NCI-H187 (cell line): Measurements from ENCODE around the gene PBRM1.

Experiments used
- DNase-seq, 2 experiments: peaks; one replicate each; lab custom pipeline; 2025; lab: John Stamatoyannopoulos, UW

Gene PBRM1

DNA sequence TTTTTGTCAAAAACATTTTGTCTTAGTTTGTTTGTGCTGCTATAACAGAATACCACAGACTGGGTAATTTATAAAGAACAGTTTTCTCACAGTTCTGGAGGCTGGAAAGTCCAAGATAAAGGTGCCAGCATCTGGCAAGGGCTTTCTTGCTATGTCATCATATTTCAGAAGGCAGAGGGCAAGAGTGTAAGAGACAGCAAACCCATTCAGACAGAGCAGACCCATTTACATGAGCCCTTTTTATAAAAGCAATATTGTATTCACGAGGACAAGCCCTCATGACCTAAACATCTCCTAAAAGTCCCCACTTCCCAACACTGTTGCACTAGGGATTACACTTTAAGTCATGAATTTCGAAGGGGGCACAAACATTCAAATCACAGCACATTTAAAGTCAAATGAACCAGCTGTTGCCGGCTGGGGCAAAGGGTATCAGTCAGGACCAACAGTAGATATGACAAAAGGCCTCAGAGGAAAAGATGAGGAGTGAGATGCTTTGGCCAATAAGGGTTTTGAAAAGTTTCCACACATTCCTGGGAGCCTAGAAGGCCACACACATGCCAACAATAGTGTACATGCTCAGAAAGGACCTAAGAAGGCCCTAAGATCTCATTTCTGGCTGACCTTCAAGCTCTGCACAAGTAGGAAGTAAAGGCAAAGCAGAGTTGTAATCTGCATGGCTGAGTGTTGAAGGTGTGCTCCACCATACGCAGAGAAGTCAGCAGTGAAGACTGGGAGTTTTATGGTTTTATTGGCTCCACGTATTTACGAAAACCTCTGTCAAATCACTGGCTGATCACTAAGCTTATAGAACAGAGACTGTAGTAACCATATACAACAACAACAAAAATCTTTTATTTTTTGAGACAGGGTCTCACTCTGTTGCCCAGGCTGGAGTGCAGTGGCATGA lies 111.4 kb downstream of the PBRM1 start:
- no peak for DNase-seq

DNA sequence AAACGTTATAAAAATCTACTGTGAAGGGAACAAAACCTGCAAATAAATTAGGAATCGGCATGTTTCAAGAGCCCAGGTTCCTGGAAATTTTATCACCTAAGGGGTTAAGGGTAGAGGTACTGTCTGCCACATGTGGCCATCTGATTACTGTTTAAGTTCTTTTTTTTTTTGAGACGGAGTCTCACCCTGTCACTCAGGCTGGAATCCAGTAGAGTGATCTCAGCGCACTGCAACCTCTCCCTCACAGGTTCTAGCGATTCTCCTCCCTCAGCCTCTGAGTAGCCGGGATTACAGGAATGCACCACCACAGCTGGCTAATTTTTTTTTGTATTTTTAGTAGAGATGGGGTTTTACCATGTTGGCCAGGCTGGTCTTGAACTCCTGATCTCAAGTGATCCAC lies 113.5 kb downstream of the PBRM1 start:
- DNase-seq: no peak

DNA sequence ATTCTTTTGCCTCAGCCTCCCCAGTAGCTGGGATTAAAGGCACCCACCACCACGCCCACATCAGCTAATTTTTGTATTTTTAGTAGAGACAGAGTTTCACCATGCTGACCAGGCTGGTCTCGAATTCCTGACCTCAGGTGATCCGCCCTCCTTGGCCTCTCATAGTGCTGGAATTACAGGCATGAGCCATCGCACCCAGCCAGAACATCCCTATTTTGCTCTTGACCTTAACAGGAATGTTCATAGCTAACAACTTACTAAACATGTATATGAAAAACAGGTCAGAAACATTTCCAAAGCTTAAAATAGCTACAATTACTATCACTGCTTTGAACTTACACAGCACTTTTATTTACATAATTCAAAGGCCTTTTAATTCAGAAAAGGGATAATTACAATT lies 115.6 kb downstream of the PBRM1 start:
- DNase-seq: no peak

DNA sequence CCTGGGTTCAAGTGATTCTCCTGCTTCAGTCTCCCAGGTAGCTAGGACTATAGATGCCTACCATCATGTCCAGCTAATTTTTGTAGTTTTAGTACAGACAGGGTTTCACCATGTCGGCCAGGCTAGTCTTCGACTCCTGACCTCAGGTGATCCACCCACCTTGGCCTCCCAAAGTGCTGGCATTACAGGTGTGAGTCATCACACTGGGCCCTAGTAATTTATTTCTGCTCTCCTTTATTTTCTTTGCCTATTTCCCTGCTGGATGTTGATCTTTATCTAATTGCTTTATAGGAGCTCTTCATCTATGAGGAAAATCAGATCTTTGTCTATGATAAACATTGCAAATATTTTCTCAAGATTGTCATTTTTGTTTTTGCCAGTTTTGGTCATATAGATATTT lies 117.6 kb downstream of the PBRM1 start:
- DNase-seq: no peak

DNA sequence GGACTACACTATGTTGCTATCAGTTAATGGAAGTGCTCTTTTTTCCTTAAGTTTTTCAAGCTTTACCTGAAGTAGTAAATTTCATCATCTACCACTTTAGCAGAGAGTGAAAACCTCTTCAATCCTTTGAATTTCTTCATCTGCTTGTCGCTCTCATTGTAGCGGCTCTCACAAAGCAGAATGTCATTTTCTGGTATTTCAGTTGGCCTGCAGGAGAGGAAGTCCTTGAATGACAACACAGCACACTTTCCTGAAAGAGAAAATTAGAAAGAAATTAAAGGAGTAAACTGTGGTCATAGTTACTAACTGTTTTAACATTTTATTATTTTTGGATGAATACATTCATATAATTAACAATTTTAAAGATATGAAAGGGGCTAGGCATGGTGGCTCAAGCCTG lies 121.7 kb downstream of the PBRM1 start:
- DNase-seq: no peak

DNA sequence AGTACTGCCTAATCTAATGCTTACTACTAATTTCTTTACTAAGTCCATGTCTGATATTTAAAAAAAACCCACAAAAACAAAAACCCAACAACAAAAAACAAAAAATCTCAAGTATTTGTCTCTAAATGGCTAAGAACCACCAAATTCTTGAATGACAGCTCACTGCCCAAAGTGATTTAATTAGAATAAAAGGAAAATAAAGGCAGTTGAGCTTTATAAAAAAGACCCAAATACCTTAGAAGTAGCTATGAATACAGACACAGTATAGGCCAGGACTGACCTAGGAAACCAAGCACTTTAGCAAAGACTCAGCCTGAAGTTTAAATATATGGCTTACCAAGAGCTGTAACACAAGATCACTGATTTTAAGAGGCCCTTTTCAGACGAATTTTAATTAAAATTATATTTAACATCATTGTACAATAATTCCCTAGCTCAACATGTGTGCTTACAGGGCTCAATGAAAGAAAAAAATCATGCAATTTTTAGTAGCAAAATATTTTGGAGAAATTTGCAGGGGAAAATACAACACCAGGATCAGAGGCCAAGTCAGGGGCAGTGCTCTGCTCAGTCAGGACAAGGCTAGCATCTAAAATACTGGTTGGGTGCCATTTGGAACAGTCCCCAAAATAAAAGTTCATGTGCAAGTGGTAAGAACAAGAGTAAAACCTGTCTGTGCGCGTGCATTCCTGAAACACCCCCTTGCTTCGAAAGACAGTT lies 124.5 kb downstream of the PBRM1 start:
- DNase-seq: no peak

DNA sequence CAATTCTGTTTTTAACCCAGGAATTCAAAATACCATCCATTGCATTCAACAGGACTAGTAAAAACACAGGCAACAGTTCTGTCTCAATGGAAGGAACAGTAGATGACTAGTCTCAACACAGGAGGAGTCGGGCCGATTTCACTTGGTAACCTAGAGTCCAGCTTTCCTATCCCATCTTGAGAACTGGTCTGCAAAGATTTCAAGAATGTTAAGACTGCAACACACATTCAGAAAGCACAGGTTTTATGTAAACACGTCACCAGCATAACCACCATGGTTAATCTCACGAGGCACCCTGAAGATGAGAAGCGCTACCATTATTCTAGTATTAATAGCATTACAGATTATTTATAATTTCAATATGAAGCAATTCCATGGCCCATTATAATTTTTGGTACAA lies 127.3 kb downstream of the PBRM1 start:
- DNase-seq: no peak

DNA sequence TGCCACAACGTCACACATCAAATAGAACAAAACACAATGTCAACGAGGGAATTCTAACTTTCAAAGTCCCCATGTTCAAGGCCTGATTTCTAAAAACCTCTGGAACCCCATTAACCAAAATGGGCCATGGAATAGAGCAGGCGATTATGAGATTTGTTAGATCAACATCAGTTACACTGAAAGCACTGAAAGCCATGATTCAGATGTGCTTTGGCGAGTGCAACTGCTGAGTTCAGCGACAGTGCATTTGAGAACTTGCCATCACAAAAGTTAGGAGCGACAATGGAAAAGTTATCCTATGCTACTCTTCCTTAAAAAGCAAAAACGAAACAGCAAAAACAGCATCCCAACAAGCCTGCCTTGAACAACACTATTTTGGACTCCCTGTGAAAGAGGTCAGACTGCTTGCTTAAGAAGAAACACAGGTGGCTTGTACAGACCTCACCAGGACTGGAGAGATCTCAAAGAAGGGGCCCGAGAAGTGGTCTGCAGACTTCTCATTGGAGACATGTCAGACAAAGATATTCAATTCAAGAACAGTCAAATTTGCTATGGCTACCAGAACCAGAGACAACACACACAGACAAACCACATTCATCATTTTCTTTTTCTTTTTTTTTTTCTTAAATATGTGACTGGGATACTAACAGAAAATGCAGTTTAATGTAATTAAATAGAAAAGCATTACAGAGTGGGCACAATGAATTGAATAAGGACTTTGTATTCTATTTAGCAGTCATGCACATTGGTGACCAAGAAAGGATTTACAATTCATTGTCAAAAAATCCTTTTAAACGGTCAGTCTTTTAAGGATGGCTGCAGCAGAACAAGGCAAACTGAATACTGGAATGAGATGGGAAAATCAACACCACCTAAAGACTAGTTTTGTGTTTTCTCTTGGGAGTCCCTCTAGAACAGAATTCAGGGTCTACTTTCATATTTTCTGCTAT lies 128.4 kb downstream of the PBRM1 start:
- no peak for DNase-seq

DNA sequence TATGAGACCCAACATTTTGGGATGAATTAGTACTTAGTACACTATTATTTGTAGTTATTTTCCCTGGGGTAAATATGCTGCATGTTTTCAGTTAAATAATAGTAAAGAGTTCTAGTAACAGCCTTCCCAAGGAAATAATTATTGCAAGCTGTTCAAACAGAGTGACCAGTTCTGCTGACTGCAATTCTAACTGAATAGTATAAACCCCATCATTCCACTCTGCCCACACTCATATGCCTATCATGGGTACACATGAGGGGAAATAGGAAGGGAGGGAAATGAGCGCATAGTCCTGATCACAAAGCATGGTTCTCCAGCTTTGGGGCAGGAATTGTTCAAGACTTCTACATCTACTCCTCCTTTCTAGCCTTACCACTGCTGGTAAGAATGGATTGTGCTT lies 130.7 kb downstream of the PBRM1 start:
- no peak for DNase-seq

DNA sequence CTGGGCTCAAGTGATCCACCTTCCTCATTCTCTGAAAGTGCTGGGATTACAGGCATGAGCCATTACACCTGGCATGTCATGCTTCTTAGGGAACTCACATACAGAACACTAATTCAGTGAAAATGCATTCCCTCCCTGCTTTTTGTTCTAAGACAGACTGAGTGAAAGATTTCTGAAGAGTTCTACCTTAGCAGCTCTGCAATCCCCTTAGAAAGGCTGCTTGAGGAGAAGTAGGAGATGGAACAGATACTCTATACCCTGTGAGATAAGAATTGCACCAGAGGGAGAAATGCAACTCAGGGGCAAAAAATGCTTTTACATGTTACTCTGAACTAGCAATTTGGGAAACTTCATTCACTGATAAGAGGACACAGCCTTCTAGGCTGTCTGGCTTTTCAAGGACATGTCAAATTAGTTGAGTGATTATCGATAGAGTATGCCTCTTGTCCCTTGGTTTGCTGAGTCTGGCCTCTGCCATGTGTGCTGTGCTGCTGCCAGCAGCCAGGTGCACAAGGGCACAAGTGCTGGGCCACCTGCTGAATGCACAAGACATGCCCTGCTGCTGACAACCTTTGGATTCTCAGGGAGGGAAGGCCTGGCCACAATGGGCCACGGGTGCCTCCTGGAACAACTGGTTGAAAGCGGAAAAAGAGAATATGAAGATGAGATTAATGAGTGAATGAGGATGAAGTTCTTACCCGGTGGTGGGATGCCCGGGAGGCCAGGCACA lies 131.5 kb downstream of the PBRM1 start:
- DNase-seq: no peak

DNA sequence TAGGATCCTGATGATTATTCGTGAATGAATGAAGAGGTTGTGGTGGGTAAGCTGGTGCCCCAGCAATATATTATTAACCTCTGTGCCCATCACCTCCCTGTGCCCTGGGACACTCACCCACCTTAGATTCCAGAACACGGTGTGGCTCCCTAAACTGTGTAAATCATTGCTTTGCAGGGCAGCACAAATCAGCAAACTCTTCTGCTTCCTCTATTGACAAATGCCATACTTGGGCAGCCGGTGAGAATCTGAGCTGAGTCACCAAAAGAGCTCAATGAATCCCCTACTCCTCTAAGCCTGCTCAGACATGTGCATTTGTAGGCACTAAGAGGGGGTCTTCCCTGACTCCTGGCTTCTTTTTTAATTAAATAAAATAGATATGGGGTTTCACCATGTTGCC lies 133.6 kb downstream of the PBRM1 start:
- DNase-seq: no peak

DNA sequence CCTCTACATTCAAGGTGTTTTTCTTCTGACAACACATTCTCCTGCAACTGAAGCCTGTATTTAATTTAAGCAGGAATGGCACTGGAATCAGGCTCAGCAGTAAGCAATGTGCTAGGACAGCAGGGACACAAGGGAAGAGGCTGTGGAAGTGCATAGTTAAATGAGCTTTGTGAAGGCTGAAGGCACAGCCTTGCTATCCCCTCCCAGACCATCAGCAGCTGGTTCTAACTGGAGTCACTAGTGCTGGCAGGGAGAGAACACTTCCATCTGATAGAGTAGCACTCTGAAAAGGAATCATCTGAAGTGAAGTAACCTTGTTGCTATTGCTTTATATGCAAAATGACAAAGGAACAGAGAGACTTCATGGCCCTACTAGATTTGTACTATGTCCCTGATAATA lies 134.6 kb downstream of the PBRM1 start:
- no peak for DNase-seq

DNA sequence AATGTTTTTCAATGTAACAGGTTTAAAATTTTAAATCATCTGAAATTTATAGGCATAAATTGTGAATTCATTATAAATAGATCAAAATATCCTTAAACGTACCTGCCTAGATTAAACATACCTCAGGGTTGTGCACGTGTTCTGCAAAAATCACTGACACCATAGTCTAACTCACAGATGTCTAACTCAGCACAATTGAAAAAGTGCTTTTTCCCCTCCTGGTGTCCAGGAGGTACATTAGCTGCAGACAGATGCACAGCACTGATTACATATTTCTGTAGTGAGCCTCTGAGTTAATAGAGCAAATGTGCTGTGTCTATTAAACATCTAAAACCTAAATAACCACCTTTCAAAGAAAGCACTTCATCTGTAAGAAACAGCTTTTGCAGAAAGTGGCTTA lies 138.6 kb downstream of the PBRM1 start:
- no peak for DNase-seq

DNA sequence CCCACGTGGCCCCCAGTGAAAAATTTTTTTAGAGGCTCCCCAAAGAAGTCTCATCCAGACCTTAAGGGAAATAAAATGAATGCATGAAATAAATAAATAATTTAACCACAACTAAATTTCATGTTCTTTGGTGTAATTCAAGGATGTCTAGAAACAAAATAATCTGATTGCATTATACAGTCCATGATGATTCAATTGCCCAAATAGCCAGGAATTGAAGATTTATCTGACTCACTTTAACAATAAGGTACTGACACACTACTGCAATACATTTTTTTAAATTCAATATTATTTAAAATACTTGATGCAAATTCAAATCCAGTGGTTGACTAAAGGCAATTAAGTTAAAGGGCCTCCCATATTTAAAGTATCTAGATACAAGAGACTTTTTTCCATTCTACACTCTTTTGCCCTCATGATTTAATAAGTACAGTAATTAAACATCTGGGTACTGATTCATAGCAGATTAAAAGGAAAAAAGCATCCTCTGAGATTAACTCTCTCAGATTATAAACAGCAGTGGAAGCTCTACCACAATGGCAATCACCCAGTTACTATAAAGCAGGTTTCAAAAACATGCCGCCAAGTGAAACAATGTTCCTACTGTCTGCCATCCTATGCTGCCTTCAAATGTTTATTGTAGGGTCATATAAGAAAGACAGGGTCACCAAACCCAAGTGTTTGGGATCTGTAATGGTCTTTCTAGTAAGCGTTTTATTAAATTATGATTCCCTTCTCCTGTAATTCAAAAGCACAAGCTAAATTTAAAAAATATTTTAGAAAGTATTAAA lies 139.4 kb downstream of the PBRM1 start:
- no peak for DNase-seq

DNA sequence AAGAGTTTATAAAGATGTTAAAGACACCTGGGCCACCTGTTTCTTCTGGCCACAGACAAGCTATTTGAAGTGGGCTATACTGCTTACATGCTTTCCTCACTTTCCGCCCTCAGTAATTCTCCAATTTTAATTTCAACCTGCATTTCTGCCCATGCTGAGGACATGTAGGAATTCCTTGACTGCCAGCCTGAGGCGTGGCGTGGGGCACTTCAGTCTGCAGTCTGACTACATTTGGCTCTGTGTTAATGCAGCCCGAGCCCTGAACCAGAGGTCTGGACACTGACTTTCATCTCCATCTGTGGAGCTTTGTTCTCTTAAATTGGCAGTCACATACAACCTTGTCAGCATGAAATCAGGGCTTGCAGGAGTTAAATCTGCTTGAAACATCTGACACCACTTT lies 140.8 kb downstream of the PBRM1 start:
- DNase-seq: no peak

DNA sequence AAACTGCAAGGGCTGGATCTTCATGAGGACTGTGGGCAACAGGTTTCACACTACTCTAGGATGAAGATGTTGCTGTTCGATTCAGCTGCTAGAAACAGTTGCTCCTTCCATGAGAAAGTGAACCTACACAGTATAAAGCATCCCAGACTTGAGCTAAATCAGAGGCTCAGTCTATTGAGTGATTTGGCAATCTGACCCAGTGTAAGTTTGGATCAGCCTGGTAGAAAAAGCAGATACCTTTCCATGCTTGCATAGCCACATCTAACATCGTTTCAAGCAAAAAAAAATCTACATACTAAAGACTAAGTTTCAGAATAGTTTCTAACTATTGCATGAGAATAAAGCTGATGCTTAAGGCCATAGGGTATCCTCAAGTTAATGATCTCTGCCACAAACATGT lies 144.7 kb downstream of the PBRM1 start:
- DNase-seq: no peak

DNA sequence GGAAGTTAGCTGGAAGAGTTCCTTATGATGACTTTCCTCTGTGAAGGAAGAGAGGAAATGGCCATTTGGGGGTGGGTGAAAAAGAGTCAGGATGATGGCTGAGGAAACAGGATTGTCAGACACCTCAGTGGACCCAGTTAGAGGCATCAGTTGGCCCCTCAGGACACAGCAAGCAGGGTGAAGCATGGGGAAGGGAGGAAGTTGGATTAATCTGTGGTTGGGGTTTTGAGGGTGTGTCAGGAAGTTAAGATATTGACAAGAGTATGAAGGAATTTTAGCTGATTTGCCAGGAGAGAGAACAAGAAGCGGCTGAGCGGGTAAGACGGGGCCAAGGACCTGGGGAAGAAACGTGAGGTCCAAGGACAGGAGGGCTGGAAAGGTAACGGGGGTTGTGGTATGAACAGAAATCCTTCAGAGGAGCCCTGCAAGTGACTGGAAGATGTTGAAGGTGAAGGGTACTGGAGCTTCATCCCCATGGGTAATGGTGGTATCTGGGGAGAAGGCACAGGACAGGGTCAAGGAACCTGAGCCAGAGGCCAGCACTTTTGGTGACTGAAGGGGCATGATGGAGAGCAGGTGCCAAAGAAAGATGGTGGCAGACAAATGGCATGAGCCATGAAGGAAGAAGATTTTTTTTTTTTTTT lies 146.6 kb downstream of the PBRM1 start:
- no peak for DNase-seq

DNA sequence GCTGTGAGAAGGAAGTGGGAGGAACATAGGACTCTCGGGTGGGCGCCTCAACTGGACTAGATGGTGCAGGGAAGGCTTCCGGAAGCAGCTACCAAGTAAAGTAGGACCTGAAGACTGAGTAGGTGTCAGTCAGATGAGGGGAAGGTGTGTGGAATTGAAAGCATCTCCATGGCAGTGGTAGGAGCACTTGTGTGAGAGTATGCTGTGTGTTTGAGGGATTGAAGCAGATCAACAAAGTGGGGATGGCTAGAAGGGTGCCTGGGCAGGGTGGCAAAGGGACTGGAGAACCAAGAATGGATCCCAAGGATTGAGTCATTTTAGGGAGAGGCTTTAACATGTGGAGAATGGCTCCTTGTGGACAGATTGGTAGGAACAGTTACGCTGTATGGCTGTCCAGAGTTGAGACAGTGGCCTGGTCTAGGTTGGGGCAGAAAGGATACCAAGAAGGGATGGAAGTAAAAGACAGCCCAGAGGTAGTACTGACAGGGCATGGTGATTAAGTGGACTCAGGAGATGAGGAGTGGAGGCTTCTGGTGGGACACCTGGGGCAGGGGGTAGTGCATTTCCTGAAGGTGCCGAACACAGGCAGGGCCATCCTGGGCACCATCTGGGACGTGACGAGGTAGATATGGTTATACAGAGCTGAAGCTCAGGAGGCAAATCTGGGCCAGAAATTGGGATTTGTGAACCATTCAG lies 147.8 kb downstream of the PBRM1 start:
- DNase-seq: no peak

DNA sequence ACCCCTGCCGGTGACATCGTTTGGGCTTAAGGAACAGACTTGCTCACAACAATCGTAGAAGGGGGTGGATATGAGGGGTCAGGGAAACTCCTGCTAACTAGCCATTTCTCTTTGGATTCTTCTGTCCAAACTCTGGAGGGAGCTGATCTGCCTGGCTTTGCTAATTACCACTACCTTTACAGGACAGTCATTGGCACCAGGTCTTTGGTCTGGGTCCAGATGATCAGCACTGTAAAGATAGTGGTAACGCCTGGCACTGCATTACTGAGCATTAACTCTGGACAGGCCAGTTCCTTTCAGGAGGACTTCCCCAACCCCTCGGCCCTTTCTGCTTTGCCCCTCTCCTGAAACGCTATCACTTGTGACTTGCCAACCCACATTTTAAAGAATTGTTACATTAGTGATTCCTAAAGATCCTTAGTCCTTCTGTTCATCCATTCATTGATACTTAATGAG lies 148.5 kb downstream of the PBRM1 start:
- no peak for DNase-seq
